ENCODE results near the gene KRT2. TPM values are rescaled to one million over a fixed set of nuclear protein-coding genes. Genes with fewer than 3 reads are reported as not detected.

The KRT2 gene
- total and polyA plus RNA-seq, 2 of the 8 experiments (the other 6 are each of a cell fraction or from before 2014, with no cell fraction given), result not detected

- Histone ChIP-seq H3K27ac (ENCODE audit: low read depth, low read length) (no peak overlapping the region), H4K5ac (ENCODE audit: insufficient read length, low read depth, low read length) (no peak overlapping the region), H3K9ac (replicated peaks in 1 of 4; ENCODE audit: extremely low read depth in 1 of 4, low read depth in 3 of 4, low read length in 3 of 4) (no peak overlapping the region), H4K20me1 (replicated peaks in 1 of 2; ENCODE audit: control insufficient read depth in 1 of 2, insufficient read depth in 2 of 2, low read length in 2 of 2) (no peaks in the 10 kb centered on the region), H3K18ac (ENCODE audit: extremely low read depth, low read length) (no peak overlapping the region), H3K56ac (replicated peaks; ENCODE audit: insufficient read length, low read depth, low read length) (no peak overlapping the region), H3K36me3 (ENCODE audit: control insufficient read depth in 2 of 4, insufficient read depth in 4 of 4, low read length in 3 of 4) (no peaks in the 10 kb centered on the region), H2BK15ac (ENCODE audit: low read length) (no peak overlapping the region), H3K9me3 (ENCODE audit: insufficient read depth in 2 of 2, low read depth in 1 of 2, low read length in 1 of 2) (no peaks in the 10 kb centered on the region), H3K4me3 (ENCODE audit: extremely low read depth in 1 of 4, insufficient read depth in 2 of 4, low read depth in 3 of 4, low read length in 4 of 4) (no peak overlapping the region), H3K14ac (ENCODE audit: insufficient read length) (no peak overlapping the region), H3K79me2 (ENCODE audit: control insufficient read depth in 1 of 2, insufficient read depth in 2 of 2, low read length in 2 of 2) (no peaks in the 10 kb centered on the region), H2BK120ac (replicated peaks; ENCODE audit: low read depth, low read length) (no peak overlapping the region), H3K23me2 (ENCODE audit: low read depth, low read length) (no peaks in the 10 kb centered on the region; the same call in 1 of the 2 replicates), H3K23ac (ENCODE audit: insufficient read length) (no peak overlapping the region), H2BK12ac (ENCODE audit: low read depth, low read length) (no peak overlapping the region), H2BK20ac (ENCODE audit: low read length) (no peak overlapping the region), H2BK5ac (ENCODE audit: low read depth, low read length) (no peak overlapping the region), H3K79me1 (ENCODE audit: low read depth, low read length) (no peaks in the 10 kb centered on the region), H4K8ac (ENCODE audit: extremely low read depth, insufficient read depth, low read length) (no peak overlapping the region), H2AFZ (ENCODE audit: low read length) (no peak overlapping the region), H3K4me2 (ENCODE audit: insufficient read depth in 1 of 2, low read depth in 2 of 2, low read length in 2 of 2) (no peak overlapping the region), H3K4me1 (replicated peaks in 1 of 4; ENCODE audit: control insufficient read depth in 3 of 4, insufficient read depth in 4 of 4, low read length in 3 of 4) (peaks cover 0 to 3% (median 0%) of the 10 kb centered on the region in 4 experiments; a peak in 1 of 7 replicates), H2AK5ac (ENCODE audit: low read depth, low read length) (no peak overlapping the region), H3K27me3 (replicated peaks in 1 of 4; ENCODE audit: control insufficient read depth in 3 of 4, extremely low read depth in 1 of 4, insufficient read depth in 3 of 4, low read length in 3 of 4) (no peaks in the 10 kb centered on the region), H4K91ac (replicated peaks; ENCODE audit: insufficient read length, low read length) (no peak overlapping the region), H3K4ac (replicated peaks; ENCODE audit: insufficient read length, low read depth, low read length) (no peak overlapping the region)
- no peak for DNase-seq (ENCODE audit: low read depth in 1 of 2, low spot score in 2 of 2)
- POLR2A ChIA-PET (ENCODE audit: partially characterized antibody), result interaction anchor here (0.6 kb wide), 1 partner anchor 311 kb away, joined by 3 read pairs; no protein-coding TSS in a partner anchor
- FAIRE-seq, result no peak
- WGBS, 2 experiments (ENCODE audit: extremely low coverage in 1 of 2, insufficient coverage in 1 of 2, insufficient read length in 1 of 2, insufficient replicate concordance in 2 of 2, low coverage in 1 of 2, low lambda C conversion rate in 2 of 2, missing lambda C conversion rate in 1 of 2), result 87% methylated on average over 6 of the region's 6 CpGs; no CpG with 5 or more reads in 1 of the 2 experiments
- CTCF ChIA-PET (ENCODE audit: partially characterized antibody), result interaction anchor here (1.0 to 2.4 kb wide), 8 partner anchors 11 to 272 kb away, joined by 3 to 7 read pairs (median 4); partner anchors contain the start of gene KRT73
- no peak for TF ChIP-seq EP300 (IDR thresholded peaks at IDR 0.05; ENCODE audit: borderline replicate concordance in 1 of 2, low read depth in 2 of 2, low read length in 2 of 2)
- TF ChIP-seq ATF2 (IDR thresholded peaks at IDR 0.05; ENCODE audit: low read length), result no peak
- TF ChIP-seq TAF7 (optimal IDR thresholded peaks at IDR 0.05; ENCODE audit: borderline replicate concordance, low read depth, low read length), result no peak
- TF ChIP-seq RBBP5 (IDR thresholded peaks at IDR 0.05; ENCODE audit: borderline replicate concordance, low read depth, low read length), result no peak
- TF ChIP-seq SAP30 (IDR thresholded peaks at IDR 0.05; ENCODE audit: insufficient read depth, insufficient replicate concordance, low read length), result no peak
- TF ChIP-seq CHD2 (IDR thresholded peaks at IDR 0.05; ENCODE audit: low read length), result no peak
- TF ChIP-seq TAF1 (IDR thresholded peaks at IDR 0.05; ENCODE audit: low read depth, low read length), result no peak
- TF ChIP-seq JUN (IDR thresholded peaks at IDR 0.05; ENCODE audit: low read depth, low read length), result no peak
- TF ChIP-seq FOSL1 (IDR thresholded peaks at IDR 0.05; ENCODE audit: insufficient read depth, low read depth, low read length), result no peak
- TF ChIP-seq KDM5A (IDR thresholded peaks at IDR 0.05; ENCODE audit: low read length), result no peak
- TF ChIP-seq RXRA (IDR thresholded peaks at IDR 0.05; ENCODE audit: insufficient read depth, low read depth, low read length), result no peak
- TF ChIP-seq CBX5 (IDR thresholded peaks at IDR 0.05; ENCODE audit: low read depth, low read length), result no peak
These were observed 43.9 kb downstream of the KRT2 start for GRCh38 chr12:52608161-52608560.
